ENCODE data around the gene ORAI2. TPM values are rescaled to one million over a fixed set of nuclear protein-coding genes. Genes with fewer than 3 reads are reported as not detected.
"Not testable (repeated sequence)": the region's sequence is repeated elsewhere in the genome, so short reads cannot be mapped to it uniquely, and the experiment has no call there.

Gene ORAI2
- polyA plus RNA-seq, 3 donors: 5.4 to 17.8 (median 11.6) TPM

- H3K27ac ChIP-seq (ENCODE audit: low read depth, low read length): no peak overlapping the region
- 90 to 94% (median 93%) methylated on average over 10 of the region's 10 CpGs for WGBS, 3 donors
These were observed 2.7 kb downstream of the ORAI2 start for GRCh38 chr7:102436118-102436517.

GRCh38 chr7:102439963-102440795, 6.8 kb downstream of the ORAI2 start:
- H3K27ac ChIP-seq (ENCODE audit: low read depth, low read length): no peak overlapping the region
- 71 to 84% (median 82%) methylated on average over 17 of the region's 17 CpGs for WGBS, 3 donors

GRCh38 chr7:102444961-102445673, 11.7 kb downstream of the ORAI2 start:
- no peak overlapping the region for H3K27ac ChIP-seq (ENCODE audit: low read depth, low read length)
- 90 to 92% (median 91%) methylated on average over 17 of the region's 17 CpGs for WGBS, 3 donors

GRCh38 chr7:102445674-102446071, 12.3 kb downstream of the ORAI2 start:
- 67 to 72% (median 71%) methylated on average over 2 of the region's 2 CpGs for WGBS, 3 donors
- H3K27ac ChIP-seq (ENCODE audit: low read depth, low read length): no peak overlapping the region

GRCh38 chr7:102446387-102447156, 13.2 kb downstream of the ORAI2 start:
- H3K27ac ChIP-seq (ENCODE audit: low read depth, low read length): no peak overlapping the region
- WGBS, 3 donors: 92 to 96% (median 93%) methylated on average over 40 to 41 of the region's 41 CpGs

GRCh38 chr7:102447311-102447710, 13.9 kb downstream of the ORAI2 start:
- 89 to 91% (median 89%) methylated on average over 14 of the region's 14 CpGs for WGBS, 3 donors

GRCh38 chr7:102449136-102449535, 15.8 kb downstream of the ORAI2 start:
- H3K27ac ChIP-seq (ENCODE audit: low read depth, low read length): no peak overlapping the region
- WGBS, 3 donors: 97 to 98% (median 98%) methylated on average over 15 of the region's 15 CpGs

More at GRCh38 chr7:102447311-102447710, 13.9 kb downstream of the ORAI2 start:
- H3K27ac ChIP-seq (ENCODE audit: low read depth, low read length): no peak overlapping the region

GRCh38 chr7:102450242-102450641, 16.9 kb downstream of the ORAI2 start:
- H3K27ac ChIP-seq (ENCODE audit: low read depth, low read length): no peak overlapping the region
- 74 to 75% (median 74%) methylated on average over 6 of the region's 6 CpGs for WGBS, 3 donors

GRCh38 chr7:102451371-102452054, 18.1 kb downstream of the ORAI2 start:
- WGBS, 3 donors: 38 to 62% (median 54%) methylated on average over 21 to 23 of the region's 23 CpGs
- no peak overlapping the region for H3K27ac ChIP-seq (ENCODE audit: low read depth, low read length)

- 86 to 94% (median 91%) methylated on average over 6 of the region's 6 CpGs for WGBS, 3 donors
- no peak overlapping the region for H3K27ac ChIP-seq (ENCODE audit: low read depth, low read length)
These were observed 19.1 kb downstream of the ORAI2 start for GRCh38 chr7:102452451-102452850.

- 70 to 78% (median 71%) methylated on average over 7 of the region's 7 CpGs for WGBS, 3 donors
- no peak overlapping the region for H3K27ac ChIP-seq (ENCODE audit: low read depth, low read length)
These were observed 19.9 kb downstream of the ORAI2 start for GRCh38 chr7:102453319-102453718.

GRCh38 chr7:102454468-102454867, 21.1 kb downstream of the ORAI2 start:
- no peak overlapping the region for H3K27ac ChIP-seq (ENCODE audit: low read depth, low read length)
- WGBS, 3 donors: 60 to 69% (median 66%) methylated on average over 12 of the region's 12 CpGs

GRCh38 chr7:102454932-102455331, 21.6 kb downstream of the ORAI2 start:
- not testable (repeated sequence) for H3K27ac ChIP-seq (ENCODE audit: low read depth, low read length)
- WGBS, 3 donors: 89 to 95% (median 89%) methylated on average over 10 of the region's 10 CpGs

GRCh38 chr7:102455596-102455995, 22.2 kb downstream of the ORAI2 start:
- WGBS, 3 donors: 81 to 87% (median 86%) methylated on average over 11 of the region's 11 CpGs
- no peak overlapping the region for H3K27ac ChIP-seq (ENCODE audit: low read depth, low read length)

- H3K27ac ChIP-seq (ENCODE audit: low read depth, low read length): no peak overlapping the region
- 83 to 90% (median 88%) methylated on average over 10 of the region's 10 CpGs for WGBS, 3 donors
These were observed 23.0 kb downstream of the ORAI2 start for GRCh38 chr7:102456327-102456726.

GRCh38 chr7:102457352-102457924, 24.1 kb downstream of the ORAI2 start:
- H3K27ac ChIP-seq (ENCODE audit: low read depth, low read length): no peak overlapping the region
- WGBS, 3 donors: 94 to 95% (median 94%) methylated on average over 38 to 40 of the region's 40 CpGs

- 94 to 95% (median 94%) methylated on average over 24 of the region's 24 CpGs for WGBS, 3 donors
- H3K27ac ChIP-seq (ENCODE audit: low read depth, low read length): no peak overlapping the region
These were observed 26.0 kb downstream of the ORAI2 start for GRCh38 chr7:102459221-102459844.

GRCh38 chr7:102460467-102460866, 27.1 kb downstream of the ORAI2 start:
- 74 to 90% (median 76%) methylated on average over 8 of the region's 8 CpGs for WGBS, 3 donors
- H3K27ac ChIP-seq (ENCODE audit: low read depth, low read length): no peak overlapping the region

Measured in adipose tissue (tissue), 3 donors.